DOHH2 (cell line): ENCODE data around the gene C19orf25.

Experiments used
- H3F3A ChIP-seq: fragments of 200-600 bp; sonication (generic), shearing (Covaris generic); 2 replicates; pipeline ENCODE4 v1.6.0; 2016; ENCODE audit warnings: antibody characterized with exemption, mild to moderate bottlenecking; ENCODE audit not compliant: control insufficient read depth, insufficient read depth
- H3K27ac ChIP-seq: fragments of 200-600 bp; sonication (generic); 2 replicates; pipeline ENCODE4 v1.5.1; 2014; ENCODE audit warnings: low read depth, mild to moderate bottlenecking, low read length, moderate library complexity
- H3K27me3 ChIP-seq: fragments of 200-600 bp; sonication (generic); 2 replicates; pipeline ENCODE4 v1.6.1; 2014; ENCODE audit warnings: mild to moderate bottlenecking, low read length, mixed read lengths; ENCODE audit not compliant: control insufficient read depth
- H3K36me3 ChIP-seq: fragments of 200-600 bp; sonication (generic); 2 replicates; pipeline ENCODE4 v1.6.1; 2014; ENCODE audit warnings: mild to moderate bottlenecking, low read length, moderate library complexity, mixed read lengths; ENCODE audit not compliant: control insufficient read depth
- H3K4me1 ChIP-seq: fragments of 200-600 bp; sonication (generic); 2 replicates; pipeline ENCODE4 v1.6.1; 2014; ENCODE audit warnings: mild to moderate bottlenecking, low read length, mixed read lengths; ENCODE audit not compliant: control insufficient read depth
- H3K4me2 ChIP-seq: fragments of 200-600 bp; sonication (generic); 2 replicates; pipeline ENCODE4 v1.6.0; 2014; ENCODE audit warnings: mild to moderate bottlenecking, low read length, moderate library complexity
- H3K4me3 ChIP-seq: fragments of 200-600 bp; sonication (generic); 2 replicates; pipeline ENCODE4 v1.5.1; 2014; ENCODE audit warnings: mild to moderate bottlenecking, low read length, mixed read lengths
- H3K79me2 ChIP-seq: fragments of 200-600 bp; sonication (generic); 2 replicates; pipeline ENCODE4 v1.6.1; 2014; ENCODE audit warnings: mild to moderate bottlenecking, low read length, mixed read lengths; ENCODE audit not compliant: control insufficient read depth
- H3K9me2 ChIP-seq: fragments of 200-600 bp; sonication (generic); replicated peaks from 2 replicates; pipeline ENCODE4 v1.6.1; 2014; ENCODE audit warnings: mild to moderate bottlenecking, low read length, mixed read lengths; ENCODE audit not compliant: control insufficient read depth
- H3K9me3 ChIP-seq: fragments of 200-600 bp; sonication (generic); 2 replicates; pipeline ENCODE4 v1.6.1; 2014; ENCODE audit warnings: antibody characterized with exemption, low read length, mixed read lengths; ENCODE audit not compliant: control insufficient read depth, insufficient read depth
- H4K20me1 ChIP-seq: fragments of 200-600 bp; sonication (generic); 2 replicates; pipeline ENCODE4 v1.6.0; 2014; ENCODE audit warnings: low read depth, mild to moderate bottlenecking, antibody characterized with exemption, low read length, moderate library complexity; ENCODE audit not compliant: control insufficient read depth, insufficient read depth
- EZH2phosphoT487 ChIP-seq: fragments of 200-600 bp; sonication (generic); IDR thresholded peaks from 2 replicates; pipeline ENCODE4 v1.6.1; 2017; ENCODE audit warnings: borderline replicate concordance, mild to moderate bottlenecking, antibody characterized with exemption, low read length, moderate library complexity, mixed read lengths
- TF ChIP-seq, protein P1 (sequence below): fragments of 200-600 bp; sonication (generic); IDR thresholded peaks from one replicate; pipeline ENCODE4 v1.5.1; 2014; ENCODE audit warnings: antibody characterized with exemption, mild to moderate bottlenecking, low read depth, low read length; ENCODE audit not compliant: poor library complexity, severe bottlenecking

Gene C19orf25

DNA sequence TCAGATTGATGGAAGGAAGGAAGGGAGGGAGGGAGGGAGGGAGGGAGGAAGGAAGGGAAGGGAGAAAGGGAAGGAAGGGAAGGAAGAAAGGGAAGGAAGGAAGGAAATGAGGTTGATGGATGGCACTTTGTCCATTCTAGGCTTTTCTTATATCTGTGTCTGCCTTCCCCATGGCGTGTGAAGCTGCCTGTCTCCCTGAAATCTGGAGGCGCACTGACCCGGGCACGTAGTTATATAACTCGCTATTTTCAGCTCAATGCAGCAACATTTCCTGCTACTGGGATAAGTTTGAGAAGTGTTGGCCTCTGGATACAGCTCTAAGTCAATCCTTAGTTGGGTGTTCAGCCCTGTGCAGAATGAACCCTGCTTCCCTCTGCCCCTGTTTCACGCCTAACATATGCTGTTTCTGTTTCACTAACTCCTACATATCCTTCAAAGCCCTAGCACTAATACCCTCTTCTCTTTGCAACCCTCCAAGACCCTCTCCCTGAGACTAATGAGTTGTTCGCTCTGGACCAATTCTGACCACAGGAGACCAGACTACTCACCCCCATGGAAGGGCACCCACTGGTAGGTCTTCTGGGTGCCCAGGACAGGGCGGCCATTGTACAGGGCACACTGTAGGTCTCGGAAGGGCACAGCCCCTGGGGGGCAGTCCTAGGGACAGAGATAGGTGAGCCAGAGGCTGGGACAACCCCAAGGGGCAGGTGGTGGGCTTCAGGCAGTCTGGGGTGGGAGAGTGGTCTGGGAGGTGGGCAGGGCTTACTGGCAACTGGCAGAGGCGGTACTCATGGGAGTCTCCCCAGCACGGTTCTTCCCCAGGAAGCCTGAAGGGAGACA, 30.8 kb upstream of the C19orf25 start:
- no peaks in the 10 kb centered on the region for H3F3A ChIP-seq
- H3K36me3 ChIP-seq: no peaks in the 10 kb centered on the region
- 0 out of 2 replicates have a peak, but pooled peaks cover 3% of the 10 kb centered on the region for H4K20me1 ChIP-seq
- no peak overlapping the region for H3K4me2 ChIP-seq
- no peak overlapping the region for H3K27ac ChIP-seq
- peaks cover 6% of the 10 kb centered on the region; the same call in 1 of the 2 replicates for H3K9me3 ChIP-seq
- no peaks in the 10 kb centered on the region for H3K79me2 ChIP-seq
- TF ChIP-seq EZH2phosphoT487: no peak
- TF ChIP-seq, protein P1, sequence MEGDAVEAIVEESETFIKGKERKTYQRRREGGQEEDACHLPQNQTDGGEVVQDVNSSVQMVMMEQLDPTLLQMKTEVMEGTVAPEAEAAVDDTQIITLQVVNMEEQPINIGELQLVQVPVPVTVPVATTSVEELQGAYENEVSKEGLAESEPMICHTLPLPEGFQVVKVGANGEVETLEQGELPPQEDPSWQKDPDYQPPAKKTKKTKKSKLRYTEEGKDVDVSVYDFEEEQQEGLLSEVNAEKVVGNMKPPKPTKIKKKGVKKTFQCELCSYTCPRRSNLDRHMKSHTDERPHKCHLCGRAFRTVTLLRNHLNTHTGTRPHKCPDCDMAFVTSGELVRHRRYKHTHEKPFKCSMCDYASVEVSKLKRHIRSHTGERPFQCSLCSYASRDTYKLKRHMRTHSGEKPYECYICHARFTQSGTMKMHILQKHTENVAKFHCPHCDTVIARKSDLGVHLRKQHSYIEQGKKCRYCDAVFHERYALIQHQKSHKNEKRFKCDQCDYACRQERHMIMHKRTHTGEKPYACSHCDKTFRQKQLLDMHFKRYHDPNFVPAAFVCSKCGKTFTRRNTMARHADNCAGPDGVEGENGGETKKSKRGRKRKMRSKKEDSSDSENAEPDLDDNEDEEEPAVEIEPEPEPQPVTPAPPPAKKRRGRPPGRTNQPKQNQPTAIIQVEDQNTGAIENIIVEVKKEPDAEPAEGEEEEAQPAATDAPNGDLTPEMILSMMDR: no peak
- no peaks in the 10 kb centered on the region for H3K9me2 ChIP-seq
- no peak overlapping the region for H3K4me3 ChIP-seq
- H3K27me3 ChIP-seq: peaks cover 22% of the 10 kb centered on the region
- H3K4me1 ChIP-seq: peaks cover 10% of the 10 kb centered on the region

DNA sequence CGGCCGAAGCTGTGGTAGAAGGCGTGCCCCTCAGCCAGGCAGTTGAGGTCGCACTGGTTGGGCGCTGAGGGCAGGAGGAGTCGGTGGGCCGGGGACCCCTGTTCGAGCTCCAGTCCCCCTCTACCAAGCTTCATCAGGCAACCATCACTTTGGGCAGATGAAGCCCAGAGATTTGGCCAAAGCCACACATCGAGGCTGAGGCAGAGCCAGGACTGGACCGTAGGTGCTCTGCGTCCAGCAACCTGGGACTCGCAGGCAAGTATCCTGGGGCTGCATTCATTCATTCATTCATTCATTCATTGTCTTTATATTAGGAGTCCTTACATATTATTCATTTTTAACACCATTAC, 29.5 kb upstream of the C19orf25 start:
- H3K9me3 ChIP-seq: peaks cover 6% of the 10 kb centered on the region; the same call in 1 of the 2 replicates
- no peak overlapping the region for H3K4me3 ChIP-seq
- TF ChIP-seq EZH2phosphoT487: no peak
- TF ChIP-seq, protein P1: no peak
- no peaks in the 10 kb centered on the region for H3K9me2 ChIP-seq
- no peaks in the 10 kb centered on the region for H3K79me2 ChIP-seq
- no peak overlapping the region for H3K4me2 ChIP-seq
- H3K4me1 ChIP-seq: peaks cover 10% of the 10 kb centered on the region
- H3F3A ChIP-seq: no peaks in the 10 kb centered on the region
- H4K20me1 ChIP-seq: 0 out of 2 replicates have a peak, but pooled peaks cover 3% of the 10 kb centered on the region
- H3K27ac ChIP-seq: no peak overlapping the region
- no peaks in the 10 kb centered on the region for H3K36me3 ChIP-seq
- peaks cover 25% of the 10 kb centered on the region for H3K27me3 ChIP-seq

DNA sequence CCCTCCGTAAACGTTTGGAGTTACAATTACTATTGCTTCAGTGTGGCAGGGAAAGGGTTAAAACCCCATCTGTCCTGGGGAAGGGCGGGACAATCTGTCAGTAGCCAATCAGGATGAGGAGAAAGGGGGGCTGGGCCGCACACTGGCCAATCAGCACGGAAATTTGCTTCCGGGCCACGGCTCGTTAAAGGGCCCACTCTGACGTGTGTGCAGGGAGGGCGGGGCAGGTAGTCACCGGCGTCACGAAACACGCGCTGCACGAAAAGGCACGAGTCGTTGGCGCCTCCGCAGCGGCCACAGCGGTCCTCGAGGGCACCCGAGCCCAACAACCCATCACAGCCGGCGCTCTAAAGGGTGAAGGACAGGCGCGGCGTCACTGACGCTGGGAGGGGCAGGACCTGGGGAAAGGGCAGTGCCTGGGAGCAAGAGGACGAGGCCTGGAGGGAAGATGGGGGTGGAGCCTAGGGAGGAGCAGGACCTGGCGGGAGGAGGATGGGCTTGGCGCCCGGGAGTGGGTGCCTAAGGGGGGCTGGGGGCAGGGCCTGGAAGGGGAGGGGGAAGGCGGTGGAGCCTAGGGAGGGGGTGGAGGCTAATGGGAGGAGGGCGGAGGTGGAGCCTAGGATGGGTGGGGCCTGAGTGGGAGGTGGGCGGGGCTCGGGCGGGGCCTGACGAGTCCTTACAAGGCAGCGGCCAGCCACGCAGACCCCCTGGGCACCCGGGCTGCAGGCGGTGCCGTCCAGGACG, 28.9 kb upstream of the C19orf25 start:
- Histone ChIP-seq H3K4me2 (no peak overlapping the region), H3K79me2 (no peaks in the 10 kb centered on the region), H3K27ac (no peak overlapping the region), H4K20me1 (0 out of 2 replicates have a peak, but pooled peaks cover 3% of the 10 kb centered on the region), H3K4me1 (peaks cover 11% of the 10 kb centered on the region), H3K36me3 (no peaks in the 10 kb centered on the region), H3F3A (no peaks in the 10 kb centered on the region), H3K9me2 (no peaks in the 10 kb centered on the region), H3K27me3 (peaks cover 28% of the 10 kb centered on the region), H3K4me3 (no peak overlapping the region), H3K9me3 (peaks cover 6% of the 10 kb centered on the region; the same call in 1 of the 2 replicates)
- no peak for TF ChIP-seq EZH2phosphoT487
- TF ChIP-seq, protein P1: no peak
